Mammary epithelial cell (primary cell): Measurements from ENCODE around the gene TPRG1.

Experiments used
- CTCF ChIP-seq, 2 donors: IDR thresholded peaks in 1 of 2; conservative IDR thresholded peaks in 1 of 2; 2 replicates each; pipeline ENCODE4 v1.5.1; 2011 to 2012; ENCODE audit warnings: inconsistent platforms in 2 of 2, low read length in 2 of 2, mild to moderate bottlenecking in 2 of 2, control low read depth in 1 of 2, low read depth in 1 of 2; ENCODE audit not compliant: insufficient read depth in 1 of 2; ENCODE audit errors: extremely low read depth in 1 of 2
- EZH2 ChIP-seq: IDR thresholded peaks from 2 replicates; pipeline ENCODE4 v1.6.1; 2012; ENCODE audit warnings: low read length, inconsistent platforms, borderline replicate concordance

- TF ChIP-seq EZH2 = no peak
- TF ChIP-seq CTCF (conservative IDR thresholded peaks at IDR 0.05 in 1 of 2, IDR thresholded peaks at IDR 0.05 in 1 of 2; ENCODE audit: extremely low read depth in 1 of 2, insufficient read depth in 1 of 2, low read depth in 1 of 2, low read length in 2 of 2) = no peak
These were observed 11.1 kb upstream of the TPRG1 start for GRCh38 chr3:189160519-189161309.
